Skin epidermis (tissue), 12 donors: Measurements from ENCODE around the gene LRRC25.
"Not testable (repeated sequence)": the region's sequence is repeated elsewhere in the genome, so short reads cannot be mapped to it uniquely, and the experiment has no call there.

Source experiments
- H3K27ac ChIP-seq, 21 experiments: fragments of 200-600 bp; sonication (generic) in 11 of 21; one replicate each; pipeline ENCODE4 v1.5.0; 2020; ENCODE audit warnings: mild to moderate bottlenecking in 3 of 21, inconsistent platforms in 2 of 21, moderate library complexity in 2 of 21
- H3K4me3 ChIP-seq, 7 experiments: fragments of 200-600 bp; sonication (generic) in 2 of 7; one replicate each; pipeline ENCODE4 v1.5.0; 2020; ENCODE audit warnings: inconsistent platforms in 2 of 7, mild to moderate bottlenecking in 2 of 7, moderate library complexity in 1 of 7

Gene LRRC25

DNA sequence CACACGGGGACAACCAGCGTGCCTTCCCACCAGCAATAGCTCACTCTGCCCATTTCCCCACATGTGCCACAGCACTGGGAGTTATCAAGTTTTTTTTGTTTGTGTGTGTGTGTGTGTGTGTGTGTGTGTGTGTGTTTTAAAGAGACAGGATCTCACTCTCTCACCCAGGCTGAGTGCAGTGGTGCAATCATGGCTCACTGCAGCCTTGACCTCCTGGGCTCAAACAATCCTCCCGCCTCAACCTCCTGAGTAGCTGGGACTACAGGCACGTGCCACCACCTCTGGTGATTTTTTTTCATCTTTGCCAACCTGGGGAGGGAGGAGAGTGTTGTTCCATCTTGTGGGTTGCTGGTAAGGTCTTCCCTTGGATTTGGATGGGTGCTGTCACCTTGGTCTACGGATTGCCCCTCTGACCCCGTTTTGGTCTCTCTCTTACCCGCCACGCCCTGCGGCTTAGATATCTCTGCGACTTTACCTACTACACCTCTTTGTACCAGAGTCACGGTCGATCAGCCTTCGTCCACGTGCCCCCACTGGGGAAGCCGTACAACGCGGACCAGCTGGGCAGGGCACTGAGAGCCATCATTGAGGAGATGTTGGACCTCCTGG lies 34.4 kb downstream of the LRRC25 start:
- H3K27ac ChIP-seq = peak overlapping the region in 4 of 21 experiments; percentile 16 to 80 (median 46)
- H3K4me3 ChIP-seq = no peak overlapping the region

DNA sequence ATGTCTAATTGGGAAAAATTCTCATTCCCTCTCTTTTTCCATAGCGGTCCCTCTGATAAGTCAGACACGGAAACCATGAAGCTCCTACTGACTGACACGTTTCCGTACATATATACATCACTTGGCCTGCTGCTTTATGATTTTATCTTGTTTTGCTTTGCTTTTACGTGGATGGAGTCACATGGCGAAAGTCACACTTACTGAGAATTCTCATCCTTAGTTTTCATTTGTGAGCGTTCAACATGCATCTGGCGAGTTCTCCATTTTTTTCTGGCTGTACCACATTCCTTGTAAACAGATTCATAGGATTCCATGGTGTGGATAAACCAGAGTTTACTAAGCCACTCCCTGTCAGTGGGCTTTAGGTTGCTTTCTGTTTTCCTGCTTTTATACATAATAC lies 35.8 kb downstream of the LRRC25 start:
- Histone ChIP-seq H3K4me3 (no peak overlapping the region), H3K27ac (no peak overlapping the region)

DNA sequence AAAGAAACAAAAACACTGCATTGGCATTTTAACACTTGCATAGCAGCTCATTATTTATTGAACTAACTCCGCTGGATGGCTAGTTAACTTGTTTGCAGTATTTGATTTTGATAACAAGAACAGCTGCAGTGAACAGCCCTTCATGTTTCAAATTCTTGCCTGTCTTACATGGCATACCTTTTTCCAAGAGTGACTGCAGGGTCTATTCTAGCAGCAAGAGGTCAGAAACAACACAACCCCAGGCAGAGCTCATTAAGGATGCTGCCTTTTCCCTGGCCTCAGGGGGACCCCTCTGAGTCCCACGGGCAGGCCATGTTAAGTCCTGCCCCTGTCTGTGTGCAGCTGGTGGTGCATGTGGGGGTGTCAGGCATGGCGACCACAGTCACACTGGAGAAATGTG lies 40.4 kb downstream of the LRRC25 start:
- Histone ChIP-seq H3K4me3 (no peak overlapping the region), H3K27ac (no peak overlapping the region)

DNA sequence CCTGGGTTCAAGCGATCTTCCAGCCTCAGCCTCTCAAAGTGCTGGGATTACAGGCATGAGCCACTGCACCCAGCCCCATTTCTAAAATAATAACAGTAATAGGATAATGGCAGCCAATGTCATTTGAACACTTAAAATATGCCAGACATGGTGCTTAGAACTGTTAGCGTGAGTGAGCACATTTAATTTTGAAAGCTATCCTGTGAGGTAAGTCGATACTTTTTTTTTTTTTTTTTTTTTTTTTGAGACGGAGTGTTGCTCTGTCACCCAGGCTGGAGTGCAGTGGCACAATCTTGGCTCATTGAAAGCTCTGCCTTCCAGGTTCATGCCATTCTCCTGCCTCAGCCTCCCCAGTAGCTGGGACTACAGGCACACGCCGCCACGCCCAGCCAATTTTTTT lies 42.7 kb downstream of the LRRC25 start:
- not testable (repeated sequence) for H3K27ac ChIP-seq, H3K4me3 ChIP-seq

DNA sequence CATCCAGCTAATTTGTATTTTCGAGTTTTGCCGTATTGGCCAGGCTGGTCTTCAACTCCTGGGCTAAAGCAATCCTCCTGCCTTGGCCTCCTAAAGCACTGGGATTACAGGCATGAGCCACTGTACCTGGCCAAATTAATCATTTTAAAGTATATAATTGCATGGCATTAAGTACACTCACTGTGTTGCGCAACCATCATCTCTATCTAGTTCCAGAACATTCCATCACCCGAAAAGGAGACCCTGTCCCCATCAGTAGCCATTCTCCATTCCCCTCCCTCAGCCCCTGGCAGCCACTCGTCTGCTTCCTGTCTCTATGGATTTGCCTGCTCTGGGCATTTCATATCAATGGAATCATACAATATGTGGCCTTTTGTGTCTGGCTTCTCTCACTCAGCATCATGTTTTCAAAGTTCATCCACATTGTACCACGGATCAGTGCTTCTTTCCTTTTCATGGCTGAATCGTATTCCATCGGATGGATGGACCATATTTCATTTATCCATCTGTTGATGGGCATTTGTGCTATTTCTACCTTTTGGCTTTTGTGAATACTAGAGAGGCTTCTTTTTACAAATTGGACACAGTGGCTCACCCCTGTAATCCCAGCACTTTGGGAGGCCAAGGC lies 43.9 kb downstream of the LRRC25 start:
- no peak overlapping the region for H3K27ac ChIP-seq
- no peak overlapping the region for H3K4me3 ChIP-seq

DNA sequence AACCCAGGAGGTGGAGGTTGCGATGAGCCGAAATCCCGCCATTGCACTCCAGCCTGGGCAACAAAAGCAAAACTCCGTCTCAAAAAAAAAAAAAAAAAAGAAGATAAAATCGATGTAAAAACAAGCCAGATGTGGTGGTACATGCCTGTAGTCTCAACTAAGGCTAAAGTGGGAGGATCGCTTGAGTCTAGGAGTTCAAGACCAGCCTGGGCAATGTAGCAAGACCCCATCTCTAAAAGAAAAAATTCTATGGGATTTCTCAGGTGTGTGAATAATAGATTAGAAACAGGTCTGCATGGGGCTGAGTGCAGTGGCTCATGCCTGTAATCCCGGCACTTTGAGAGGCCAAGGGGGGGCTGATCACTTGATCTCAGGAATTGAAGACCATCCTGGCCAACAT lies 45.9 kb downstream of the LRRC25 start:
- Histone ChIP-seq H3K27ac (no peak overlapping the region), H3K4me3 (no peak overlapping the region)

DNA sequence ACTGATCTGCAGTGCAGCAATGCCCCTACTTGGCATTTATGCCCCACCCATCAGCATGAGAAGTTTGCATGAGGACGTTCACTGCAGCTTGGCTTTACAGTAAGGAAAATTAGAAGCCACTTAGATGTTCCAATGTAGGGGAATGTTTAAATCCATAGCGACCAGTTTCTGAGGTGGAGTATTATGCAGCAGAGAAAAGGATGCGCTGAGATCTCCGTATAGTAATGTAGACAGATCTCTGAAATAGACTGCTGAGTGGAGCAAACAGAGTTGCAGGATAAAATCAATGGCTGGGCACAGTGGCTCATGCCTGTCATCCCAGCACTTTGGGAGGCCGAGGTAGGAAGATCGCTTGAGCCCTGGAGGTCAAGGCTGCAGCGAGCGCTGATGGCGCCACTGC lies 46.9 kb downstream of the LRRC25 start:
- Histone ChIP-seq H3K27ac (no peak overlapping the region), H3K4me3 (no peak overlapping the region)

DNA sequence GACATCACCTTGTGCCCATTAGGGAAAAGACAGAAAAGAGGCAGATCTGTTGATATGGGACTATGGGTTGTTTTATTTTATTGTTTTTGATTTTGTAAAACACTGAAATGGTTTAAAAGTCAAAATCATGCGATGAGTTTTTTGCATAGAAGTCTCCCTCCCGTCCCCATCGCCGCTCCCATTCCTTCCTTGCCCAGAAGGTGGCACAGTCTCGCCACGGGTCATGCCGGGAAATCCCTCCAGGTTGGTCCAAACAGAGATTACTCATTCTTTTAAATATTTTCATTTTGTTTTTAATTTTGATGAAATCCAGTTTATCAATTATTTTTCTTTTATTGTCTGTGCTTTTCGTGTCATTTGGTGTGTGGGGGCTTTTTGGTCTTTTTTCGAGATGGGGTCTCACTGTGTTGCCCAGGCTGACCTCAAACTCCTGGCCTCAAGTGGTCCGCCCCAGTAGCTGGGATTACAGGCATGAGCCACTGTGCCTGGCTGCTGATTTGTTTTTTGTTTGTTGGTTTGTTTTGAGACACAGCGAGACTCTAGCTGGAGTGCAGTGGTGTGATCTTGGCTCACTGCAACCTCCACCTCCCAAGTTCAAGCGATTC lies 47.8 kb downstream of the LRRC25 start:
- Histone ChIP-seq H3K27ac (no peak overlapping the region), H3K4me3 (no peak overlapping the region)

DNA sequence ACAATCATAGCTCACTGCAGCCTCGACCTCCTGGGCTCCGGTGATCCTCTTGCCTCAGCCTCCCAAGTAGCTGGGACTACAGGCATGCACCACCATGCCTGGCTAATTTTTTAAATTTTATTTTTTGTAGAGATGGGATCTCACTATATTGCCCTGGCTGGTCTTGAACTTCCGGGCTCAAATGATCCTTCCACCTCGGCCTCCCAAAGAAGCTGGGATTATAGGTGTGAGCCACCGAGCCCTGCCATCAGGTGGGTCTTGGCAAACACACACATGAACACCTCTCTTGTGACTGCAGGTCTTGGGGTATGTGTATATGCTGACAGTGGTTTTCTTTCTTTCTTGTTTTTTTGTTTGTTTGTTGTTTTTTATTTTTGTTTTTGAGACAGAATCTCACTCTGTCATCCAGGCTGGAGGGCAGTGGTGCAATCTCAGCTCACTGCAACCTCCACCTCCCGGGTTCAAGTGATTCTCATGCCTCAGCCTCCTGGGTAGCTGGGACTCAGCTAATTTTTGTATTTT lies 48.5 kb downstream of the LRRC25 start:
- H3K27ac ChIP-seq, H3K4me3 ChIP-seq: not testable (repeated sequence)

DNA sequence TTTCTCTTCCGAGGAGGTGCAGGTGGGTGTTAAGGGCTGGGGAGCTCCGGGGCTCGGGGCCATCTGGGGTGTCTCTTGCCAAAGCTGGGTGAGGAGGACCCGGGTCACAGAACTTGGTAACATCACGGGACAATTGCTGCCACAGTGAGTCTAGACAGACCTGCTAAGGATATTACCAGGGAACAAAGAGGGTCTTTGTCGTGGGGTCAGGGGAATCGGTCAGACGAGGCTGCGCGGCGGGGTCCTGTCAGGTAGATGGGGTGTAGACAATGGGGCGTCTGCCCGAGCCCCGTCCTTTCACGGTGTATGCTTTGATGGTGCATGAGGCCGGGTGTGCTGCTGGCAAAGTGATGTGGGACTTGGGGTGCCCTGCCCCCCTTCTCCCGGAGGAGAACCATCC lies 49.3 kb downstream of the LRRC25 start:
- no peak overlapping the region for H3K4me3 ChIP-seq
- no peak overlapping the region for H3K27ac ChIP-seq

DNA sequence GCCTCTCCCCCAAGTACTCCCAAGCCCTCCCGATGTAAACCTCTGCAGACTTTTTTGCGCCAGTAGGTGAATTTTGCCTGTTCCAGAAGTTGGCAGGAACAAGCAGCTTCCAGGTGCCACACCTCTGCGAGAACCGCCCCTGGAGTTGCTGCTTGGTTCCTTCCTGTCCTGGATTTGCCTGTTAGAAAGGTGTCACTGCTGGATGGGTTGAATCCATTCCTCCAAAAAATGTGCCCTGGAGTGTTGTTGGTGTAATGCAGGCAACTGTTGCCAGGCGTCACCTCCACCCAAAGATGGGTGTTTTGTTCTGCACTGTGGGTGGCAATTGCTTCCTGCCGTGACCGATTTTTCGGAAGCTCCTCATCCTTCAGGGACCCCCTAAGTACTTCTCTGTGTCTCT lies 51.3 kb downstream of the LRRC25 start:
- Histone ChIP-seq H3K27ac (no peak overlapping the region), H3K4me3 (no peak overlapping the region)

DNA sequence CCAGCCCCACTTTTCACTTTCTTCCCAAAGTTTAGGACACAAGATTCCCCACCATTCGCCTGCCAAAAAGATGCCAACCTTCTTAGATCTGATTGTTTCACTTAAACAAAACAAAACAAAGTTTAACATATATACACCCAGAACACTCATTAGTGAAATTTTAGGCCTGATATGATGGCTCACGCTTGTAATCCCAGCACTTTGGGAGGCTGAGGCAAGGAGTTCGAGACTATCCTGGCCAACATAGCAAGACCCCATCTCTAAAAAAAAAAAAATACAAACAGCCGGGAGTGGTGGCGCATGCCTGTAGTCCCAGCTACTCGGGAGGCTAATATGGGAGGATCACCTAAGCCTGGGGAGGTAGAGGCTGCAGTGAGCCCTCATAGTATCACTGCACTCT lies 52.1 kb downstream of the LRRC25 start:
- Histone ChIP-seq H3K4me3 (no peak overlapping the region), H3K27ac (no peak overlapping the region)

DNA sequence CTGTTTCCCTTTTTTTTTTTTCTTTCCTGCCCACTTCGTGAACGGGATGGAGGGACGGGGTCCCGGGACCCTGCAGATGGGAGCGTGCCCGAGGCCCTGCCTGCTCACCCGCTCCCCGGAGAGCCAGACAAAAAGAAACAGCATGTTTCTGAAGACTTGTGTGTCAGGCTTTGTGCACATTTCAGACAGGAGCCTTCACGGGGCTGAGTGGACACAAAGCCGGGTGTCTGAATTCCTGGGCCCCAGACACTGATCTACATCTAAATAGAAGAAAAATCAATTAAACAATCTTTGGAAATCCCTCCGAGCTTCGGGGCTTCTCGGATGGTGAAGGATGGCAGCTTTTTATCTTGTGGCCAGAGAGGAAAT lies 52.9 kb downstream of the LRRC25 start:
- H3K27ac ChIP-seq = no peak overlapping the region
- H3K4me3 ChIP-seq = no peak overlapping the region

DNA sequence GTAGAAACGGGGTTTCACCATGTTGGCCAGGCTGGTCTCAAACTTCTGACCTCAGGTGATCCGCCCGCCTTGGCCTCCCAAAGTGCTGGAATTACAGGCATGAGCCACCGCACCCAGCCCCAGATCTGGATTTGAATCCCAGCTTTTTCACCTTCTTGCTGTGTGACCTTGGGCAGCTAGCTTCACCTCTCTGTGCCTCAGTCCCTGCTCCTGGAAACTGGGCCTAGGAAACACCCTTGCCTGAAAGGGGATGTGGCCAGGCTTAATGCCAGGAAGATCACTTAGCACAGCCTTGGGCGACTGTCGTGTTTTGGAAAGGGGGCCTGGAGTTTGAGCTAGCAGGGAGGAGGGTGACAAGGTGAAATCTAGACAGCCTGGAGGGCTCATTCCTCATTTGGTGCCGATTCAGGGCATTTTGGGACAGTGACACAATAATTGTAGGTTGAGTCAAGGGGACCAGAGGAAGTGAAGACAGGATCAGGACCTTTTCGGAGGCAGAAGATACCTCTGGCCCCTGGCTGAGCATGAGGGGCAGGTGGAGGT lies 55.3 kb downstream of the LRRC25 start:
- Histone ChIP-seq H3K4me3 (no peak overlapping the region), H3K27ac (no peak overlapping the region)
